Lower leg skin (tissue), 3 donors: Measurements from ENCODE around the gene DROSHA.

Source experiments
- CTCF ChIP-seq, 3 donors: fragments of 450-650 bp; IDR thresholded peaks; one replicate each; pipeline ENCODE4 v1.5.1; 2016; ENCODE audit warnings: antibody characterized with exemption in 3 of 3, mild to moderate bottlenecking in 3 of 3, moderate library complexity in 2 of 3
- POLR2A ChIP-seq, 2 donors: fragments of 450-650 bp; IDR thresholded peaks; one replicate each; pipeline ENCODE4 v1.6.1; 2016 to 2017; ENCODE audit warnings: antibody characterized with exemption in 2 of 2, mild to moderate bottlenecking in 1 of 2, moderate library complexity in 1 of 2

GRCh38 chr5:31553863-31554262, 22.0 kb upstream of the DROSHA start:
- no peak for TF ChIP-seq CTCF (IDR thresholded peaks at IDR 0.05)
- no peak for TF ChIP-seq POLR2A (IDR thresholded peaks at IDR 0.05)
